BJ (cell line): ENCODE measurements around the gene ADH7. TPM values are rescaled to one million over a fixed set of nuclear protein-coding genes. Genes with fewer than 3 reads are reported as not detected.
A peak's percentile ranks its signal among the peaks of the same experiment; 100 is the strongest.
"Not testable (repeated sequence)": the region's sequence is repeated elsewhere in the genome, so short reads cannot be mapped to it uniquely, and the experiment has no call there.

Experiments
- CTCF ChIA-PET: fragments of 350-600 bp; formaldehyde crosslinking; extraction: SDS; loops from one replicate; lab custom pipeline; 2021; ENCODE audit warnings: antibody characterized with exemption, inconsistent platforms; lab: Yijun Ruan, JAX
- POLR2A ChIA-PET: fragments of 300-600 bp; sonication (Branson Sonifier 250); formaldehyde crosslinking; extraction: SDS; loops from one replicate; lab custom pipeline; 2021; ENCODE audit warnings: antibody characterized with exemption; lab: Charles Lee
- DNase-seq: peaks from one replicate; pipeline ENCODE4 v3.0.0-alpha.2; 2011; ENCODE audit warnings: low read depth
- H3K27me3 ChIP-seq: 2 replicates; pipeline ENCODE4 v1.6.0; 2011; ENCODE audit warnings: low read length; ENCODE audit not compliant: control insufficient read depth, insufficient read depth
- H3K36me3 ChIP-seq: 2 replicates; pipeline ENCODE4 v1.5.1; 2011; ENCODE audit warnings: low read length; ENCODE audit not compliant: control insufficient read depth, insufficient read depth
- H3K4me3 ChIP-seq: 2 replicates; pipeline ENCODE4 v1.5.1; 2011; ENCODE audit warnings: low read depth, mild to moderate bottlenecking, control low read depth, low read length
- polyA plus RNA-seq: library from polyadenylated mRNA; depleted of rRNA; stranded (reverse); fragments of >200 nt; gene quantifications from 2 replicates; pipeline ENCODE4 v1.2.3, GENCODE V29; 2011
- TF ChIP-seq, protein P1 (sequence below): IDR thresholded peaks from 2 replicates; pipeline ENCODE4 v1.5.1; 2011; ENCODE audit warnings: low read depth, mild to moderate bottlenecking, control low read depth, inconsistent platforms, low read length, moderate library complexity; ENCODE audit not compliant: insufficient read depth

ADH7 gene
- polyA plus RNA-seq, 1 experiment: not detected

DNA sequence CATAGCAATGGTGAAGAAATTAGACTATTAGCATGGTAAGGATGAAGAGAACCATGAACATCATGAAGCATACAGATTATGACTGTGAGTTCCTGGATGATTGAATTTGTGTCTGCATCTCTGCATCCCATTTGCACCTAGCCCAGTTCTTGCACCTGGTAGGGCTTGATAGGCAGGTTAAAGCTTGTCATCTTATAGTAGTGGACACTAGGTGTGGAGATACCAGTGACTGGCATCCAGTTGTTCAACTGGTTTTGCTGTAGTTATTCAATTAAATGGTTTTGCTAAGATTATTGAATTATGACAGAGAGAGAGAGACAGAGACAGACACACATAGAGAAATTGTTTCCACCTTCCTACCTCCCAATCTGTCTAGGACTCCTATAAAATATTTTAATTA is 5.0 kb downstream of the ADH7 start:
- ChIA-PET CTCF (no interaction called here), POLR2A (no interaction called here)
- Histone ChIP-seq H3K27me3 (no peaks in the 10 kb centered on the region), H3K36me3 (no peaks in the 10 kb centered on the region), H3K4me3 (no peak overlapping the region)
- no peak for DNase-seq
- TF ChIP-seq, protein P1, sequence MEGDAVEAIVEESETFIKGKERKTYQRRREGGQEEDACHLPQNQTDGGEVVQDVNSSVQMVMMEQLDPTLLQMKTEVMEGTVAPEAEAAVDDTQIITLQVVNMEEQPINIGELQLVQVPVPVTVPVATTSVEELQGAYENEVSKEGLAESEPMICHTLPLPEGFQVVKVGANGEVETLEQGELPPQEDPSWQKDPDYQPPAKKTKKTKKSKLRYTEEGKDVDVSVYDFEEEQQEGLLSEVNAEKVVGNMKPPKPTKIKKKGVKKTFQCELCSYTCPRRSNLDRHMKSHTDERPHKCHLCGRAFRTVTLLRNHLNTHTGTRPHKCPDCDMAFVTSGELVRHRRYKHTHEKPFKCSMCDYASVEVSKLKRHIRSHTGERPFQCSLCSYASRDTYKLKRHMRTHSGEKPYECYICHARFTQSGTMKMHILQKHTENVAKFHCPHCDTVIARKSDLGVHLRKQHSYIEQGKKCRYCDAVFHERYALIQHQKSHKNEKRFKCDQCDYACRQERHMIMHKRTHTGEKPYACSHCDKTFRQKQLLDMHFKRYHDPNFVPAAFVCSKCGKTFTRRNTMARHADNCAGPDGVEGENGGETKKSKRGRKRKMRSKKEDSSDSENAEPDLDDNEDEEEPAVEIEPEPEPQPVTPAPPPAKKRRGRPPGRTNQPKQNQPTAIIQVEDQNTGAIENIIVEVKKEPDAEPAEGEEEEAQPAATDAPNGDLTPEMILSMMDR: no peak

DNA sequence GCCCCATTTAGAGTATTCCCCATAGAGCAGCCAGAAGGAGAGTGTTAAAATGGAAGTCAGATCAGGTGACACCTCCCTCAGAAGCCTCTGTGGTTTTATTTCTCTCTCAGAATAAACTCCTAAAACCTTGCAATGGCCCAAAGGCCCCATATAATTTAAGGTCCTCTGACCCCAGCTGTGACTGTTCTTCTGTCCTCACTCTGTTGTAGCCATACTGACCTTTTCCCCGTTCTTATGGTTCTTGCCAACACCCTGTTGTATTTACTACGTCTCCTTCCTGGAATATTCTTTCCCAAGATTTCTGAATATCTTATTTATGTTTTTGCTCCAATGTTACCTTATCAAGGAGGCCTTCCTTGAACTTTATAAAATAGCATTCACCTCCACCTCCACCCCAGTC is 18.0 kb downstream of the ADH7 start:
- TF ChIP-seq, protein P1: no peak
- no peak overlapping the region for H3K4me3 ChIP-seq
- POLR2A ChIA-PET: no interaction called here
- no peaks in the 10 kb centered on the region; the same call in 1 of the 2 replicates for H3K27me3 ChIP-seq
- no peak for DNase-seq
- no peaks in the 10 kb centered on the region for H3K36me3 ChIP-seq
- CTCF ChIA-PET: interaction anchor here (1.6 kb wide), 1 partner anchor 21 kb away, joined by 3 read pairs; no protein-coding TSS in a partner anchor

- H3K4me3 ChIP-seq, H3K27me3 ChIP-seq, POLR2A ChIA-PET, H3K36me3 ChIP-seq, DNase-seq: not testable (repeated sequence)
- CTCF ChIA-PET: interaction anchor here (1.0 to 1.8 kb wide), 4 partner anchors 11 to 215 kb away, joined by 3 to 4 read pairs (median 3); no protein-coding TSS in a partner anchor
- TF ChIP-seq, protein P1: peak; percentile 26; the same call in 1 of the 2 replicates
Measured at GRCh38 chr4:99415762-99416161, 19.4 kb downstream of the ADH7 start.

GRCh38 chr4:99414902-99415301 is 20.2 kb downstream of the ADH7 start:
- DNase-seq, H3K27me3 ChIP-seq, H3K36me3 ChIP-seq, POLR2A ChIA-PET, H3K4me3 ChIP-seq: not testable (repeated sequence)
- CTCF ChIA-PET: interaction anchor here (1.0 to 1.8 kb wide), 3 partner anchors 10 to 214 kb away, joined by 3 to 4 read pairs (median 3); no protein-coding TSS in a partner anchor

- ChIA-PET CTCF (interaction anchor here (1.8 kb wide), 1 partner anchor 213 kb away, joined by 4 read pairs; no protein-coding TSS in a partner anchor), POLR2A (no interaction called here)
- Histone ChIP-seq H3K27me3 (no peaks in the 10 kb centered on the region; the same call in 1 of the 2 replicates), H3K4me3 (no peak overlapping the region), H3K36me3 (no peaks in the 10 kb centered on the region)
- TF ChIP-seq, protein P1: no peak
- no peak for DNase-seq
Measured at GRCh38 chr4:99414401-99414800, 20.7 kb downstream of the ADH7 start.

DNA sequence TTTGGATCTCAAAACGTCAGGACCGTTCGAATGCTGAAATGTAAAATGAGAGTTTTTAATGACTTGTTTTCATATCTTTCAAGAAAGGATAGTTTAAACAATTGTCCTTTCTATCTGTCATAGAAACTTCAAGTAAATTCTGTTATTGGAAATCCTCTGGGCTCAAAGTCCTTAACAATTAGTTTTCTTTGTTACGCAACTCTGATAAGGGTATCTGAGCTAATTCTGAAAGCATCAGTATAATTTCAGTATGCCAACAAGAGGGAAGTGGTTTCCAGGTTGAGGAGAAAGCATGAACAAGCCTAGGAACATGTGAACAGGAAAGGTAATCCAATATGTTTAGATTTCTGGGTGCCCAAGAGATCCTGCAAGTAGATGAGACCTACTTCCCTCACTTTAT is 22.0 kb downstream of the ADH7 start:
- Histone ChIP-seq H3K4me3 (no peak overlapping the region), H3K36me3 (no peaks in the 10 kb centered on the region), H3K27me3 (no peaks in the 10 kb centered on the region; the same call in 1 of the 2 replicates)
- DNase-seq: no peak
- ChIA-PET POLR2A (no interaction called here), CTCF (interaction anchor here (4.5 kb wide), 1 partner anchor 50 kb away, joined by 22 read pairs; no protein-coding TSS in a partner anchor)
- TF ChIP-seq, protein P1: no peak
